HG03520 (cell line): ENCODE measurements around the gene CKAP5.
"Not testable (repeated sequence)": the region's sequence is repeated elsewhere in the genome, so short reads cannot be mapped to it uniquely, and the experiment has no call there.

Source experiments
- ATAC-seq: cut with Tn5 transposase; IDR thresholded peaks from one replicate; pipeline ENCODE4 v1.9.1; 2021; ENCODE audit warnings: mild to moderate bottlenecking, moderate library complexity; ENCODE audit not compliant: unreplicated experiment

CKAP5 gene

GRCh38 chr11:46728659-46729040 is 117.4 kb downstream of the CKAP5 start:
- no peak for ATAC-seq

DNA sequence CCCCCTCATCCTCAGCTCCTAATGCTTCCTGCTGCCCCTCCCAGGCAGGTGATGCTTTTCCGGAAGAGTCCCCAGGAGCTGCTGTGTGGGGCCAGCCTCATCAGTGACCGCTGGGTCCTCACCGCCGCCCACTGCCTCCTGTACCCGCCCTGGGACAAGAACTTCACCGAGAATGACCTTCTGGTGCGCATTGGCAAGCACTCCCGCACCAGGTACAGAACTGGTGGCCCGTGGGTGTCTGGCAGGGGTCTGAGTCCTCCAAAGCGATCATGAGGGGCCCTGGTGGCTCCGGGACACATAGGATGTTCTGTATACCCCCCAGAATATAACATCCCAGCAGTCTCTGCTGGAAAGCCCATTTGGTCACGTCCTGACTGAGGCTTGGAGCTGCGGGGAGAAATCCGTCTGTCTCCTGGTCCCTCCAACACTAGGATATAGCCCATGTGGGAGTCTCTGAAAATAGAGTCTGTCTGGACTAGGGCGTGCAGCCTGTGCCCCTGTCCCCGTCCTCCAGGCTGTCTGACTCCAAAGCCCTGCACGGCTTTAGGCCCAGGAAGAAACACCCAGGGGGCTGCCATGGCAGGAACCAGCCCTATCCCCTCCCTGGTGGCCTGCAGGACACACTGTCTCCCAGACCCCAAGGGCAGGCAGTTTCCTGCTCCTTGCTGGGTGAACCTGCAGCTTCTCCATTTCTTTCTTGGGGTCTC is 118.0 kb downstream of the CKAP5 start:
- no peak for ATAC-seq

GRCh38 chr11:46726206-46726862 is 119.7 kb downstream of the CKAP5 start:
- ATAC-seq = no peak

- ATAC-seq = no peak
These were observed 120.5 kb downstream of the CKAP5 start for GRCh38 chr11:46725338-46726205.

DNA sequence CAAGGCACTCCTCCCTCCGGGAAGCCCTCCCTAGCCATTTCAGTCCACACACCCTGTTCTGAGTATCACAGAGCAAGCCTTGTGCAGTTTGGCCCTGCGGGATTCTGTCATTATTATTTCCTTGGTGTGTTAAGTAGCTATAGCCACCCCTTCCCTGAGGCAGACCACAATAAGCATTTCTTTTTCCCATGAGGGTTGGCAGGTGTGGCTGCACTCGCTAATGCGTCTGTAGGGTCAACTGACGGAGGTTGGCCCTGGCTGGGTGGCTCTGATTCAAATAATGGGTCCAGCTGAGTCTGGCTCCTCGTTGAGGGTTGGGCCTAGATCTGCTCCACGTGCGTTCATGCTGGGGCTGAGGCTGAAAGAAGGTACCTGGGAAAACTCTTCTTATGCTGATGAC is 122.0 kb downstream of the CKAP5 start:
- no peak for ATAC-seq

- ATAC-seq = no peak
These were observed 122.8 kb downstream of the CKAP5 start for GRCh38 chr11:46723359-46723680.

GRCh38 chr11:46722566-46723358 is 123.3 kb downstream of the CKAP5 start:
- ATAC-seq = no peak

GRCh38 chr11:46721286-46721685 is 124.8 kb downstream of the CKAP5 start:
- ATAC-seq = no peak

- no peak for ATAC-seq
These were observed 126.4 kb downstream of the CKAP5 start for GRCh38 chr11:46719543-46720218.

- no peak for ATAC-seq
These were observed 127.0 kb downstream of the CKAP5 start, which contains the start of gene F2 for GRCh38 chr11:46719048-46719542. F2 (plus strand) TSS chr11:46719213; CDS start chr11:46719236, 23 bp downstream.

GRCh38 chr11:46718155-46719019 is 127.7 kb downstream of the CKAP5 start:
- no peak for ATAC-seq

- not testable (repeated sequence) for ATAC-seq
These were observed 128.3 kb downstream of the CKAP5 start for GRCh38 chr11:46717825-46718154.

DNA sequence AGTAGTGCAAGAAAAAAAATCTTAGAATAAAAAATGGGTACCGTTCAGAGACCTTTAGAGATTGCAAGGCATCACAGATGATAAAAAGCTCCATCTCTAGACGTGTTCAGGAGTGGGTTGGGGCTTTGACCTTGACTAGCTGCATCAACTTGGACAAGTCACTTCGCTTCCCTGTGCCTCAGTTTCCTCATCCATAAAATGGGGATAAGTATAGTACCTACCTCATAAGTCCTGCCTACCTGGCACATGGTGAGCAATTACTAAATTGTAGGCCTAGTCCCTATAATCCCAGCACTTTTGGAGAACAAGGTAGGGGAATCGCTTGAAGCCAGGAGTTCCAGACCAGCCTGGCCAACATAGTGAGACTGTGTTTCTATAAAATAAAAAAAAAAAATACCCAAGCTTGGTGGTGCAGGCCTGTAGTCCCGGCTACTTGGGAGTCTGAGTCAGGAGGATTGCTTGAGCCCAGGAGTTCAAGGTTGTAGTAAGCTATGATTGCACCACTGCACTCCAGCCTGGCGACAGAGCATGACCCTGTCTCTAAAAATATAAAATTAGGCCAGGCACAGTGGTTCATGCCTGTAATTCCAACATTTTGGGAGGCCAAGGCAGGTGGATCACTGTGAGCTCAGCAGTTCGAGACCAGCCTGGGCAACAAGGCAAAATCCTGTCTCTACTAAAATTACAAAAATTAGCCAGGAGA is 133.1 kb downstream of the CKAP5 start:
- no peak for ATAC-seq

DNA sequence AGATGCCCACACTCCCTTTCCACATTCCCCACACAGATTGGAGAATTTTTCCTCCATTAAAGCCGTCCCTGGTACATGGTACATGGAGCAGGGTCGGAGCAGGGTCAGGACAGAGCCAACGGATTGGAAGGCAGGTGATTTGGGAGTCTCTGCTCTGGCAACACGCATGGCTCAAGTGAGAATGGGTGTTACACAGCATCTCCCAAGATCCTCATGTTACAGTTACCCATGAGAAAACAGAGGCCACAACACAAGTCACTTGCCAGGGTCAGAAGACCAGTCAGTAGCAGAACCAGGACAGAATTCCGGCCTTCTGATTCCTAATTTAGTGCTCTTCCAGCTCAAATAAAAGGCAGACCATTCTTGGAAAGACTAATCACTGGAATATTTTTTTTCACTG is 134.8 kb downstream of the CKAP5 start:
- ATAC-seq = no peak

DNA sequence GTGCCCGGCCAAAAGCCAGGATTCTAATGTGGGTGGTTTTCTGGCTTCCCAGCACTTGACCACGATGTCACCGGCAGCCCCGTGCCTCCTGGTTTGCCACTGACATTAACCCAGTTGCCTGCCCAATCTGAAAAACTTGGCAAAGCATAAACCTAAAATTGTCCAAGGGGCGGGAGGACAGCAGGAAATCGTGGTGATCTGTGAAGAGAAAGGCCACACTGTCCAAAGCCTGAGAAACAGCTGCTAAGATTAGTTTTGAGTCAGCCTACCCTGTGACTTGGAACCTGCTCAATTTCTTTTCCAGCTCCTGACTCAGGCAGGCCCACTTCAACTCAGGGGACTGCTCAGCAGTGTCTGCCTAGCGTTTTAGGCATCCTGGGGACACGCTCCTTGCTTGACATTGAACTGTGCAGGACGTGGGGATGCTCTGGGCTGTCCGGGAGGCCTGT is 135.2 kb downstream of the CKAP5 start:
- ATAC-seq = no peak

DNA sequence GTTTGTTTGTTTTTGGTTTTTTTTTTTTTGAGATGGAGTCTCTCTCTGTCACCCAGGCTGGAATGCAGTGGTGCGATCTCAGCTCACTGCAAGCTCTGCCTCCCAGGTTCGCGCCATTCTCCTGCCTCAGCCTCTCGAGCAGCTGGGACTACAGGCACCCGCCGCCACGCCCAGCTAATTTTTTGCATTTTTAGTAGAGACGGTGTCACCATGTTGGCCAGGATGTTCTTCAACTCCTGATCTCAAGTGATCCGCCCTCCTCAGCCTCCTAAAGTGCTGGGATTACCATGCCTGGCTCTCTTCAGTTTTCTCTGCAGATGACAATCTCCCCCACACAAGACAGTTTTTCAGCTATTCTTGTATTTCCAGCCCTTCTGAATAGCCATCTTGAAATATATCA is 136.7 kb downstream of the CKAP5 start:
- ATAC-seq = not testable (repeated sequence)

- ATAC-seq = no peak
These were observed 139.2 kb downstream of the CKAP5 start for GRCh38 chr11:46706886-46707285.

GRCh38 chr11:46705070-46705688 is 140.9 kb downstream of the CKAP5 start:
- ATAC-seq = no peak
